Measurements from ENCODE around the gene PPFIA3. TPM values are rescaled to one million over a fixed set of nuclear protein-coding genes. Genes with fewer than 3 reads are reported as not detected.

Gene PPFIA3
- total and polyA plus RNA-seq, 2 donors from 2014 or later = 7.1 to 20.0 TPM

DNA sequence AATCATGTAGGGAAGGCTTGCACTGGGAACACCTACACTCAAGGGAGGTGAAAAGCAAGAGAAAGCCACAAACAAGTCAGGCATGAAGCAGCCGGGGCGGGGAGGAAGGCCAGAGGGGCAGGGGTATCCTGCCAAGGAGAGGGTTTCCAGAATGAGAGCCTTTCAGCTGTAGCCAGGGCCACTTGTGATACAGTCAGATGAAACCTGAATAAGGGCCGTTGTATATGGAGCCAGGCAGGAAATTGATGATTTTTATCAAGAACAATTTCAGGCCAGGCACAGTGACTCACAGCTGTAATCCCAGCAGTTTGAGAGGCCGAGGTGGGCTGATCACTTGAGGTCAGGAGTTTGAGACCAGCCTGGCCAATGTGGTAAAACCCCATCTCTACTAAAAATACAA is 42.6 kb downstream of the PPFIA3 start:
- Histone ChIP-seq H3K9ac (ENCODE audit: low read length in 3 of 3) (no peak overlapping the region), H3K36me3 (ENCODE audit: control insufficient read depth in 2 of 3, insufficient read depth in 3 of 3, low read length in 3 of 3) (no peaks in the 10 kb centered on the region), H3K27me3 (ENCODE audit: control insufficient read depth, insufficient read depth, low read length) (no peaks in the 10 kb centered on the region), H3K9me3 (ENCODE audit: control insufficient read depth in 2 of 3, insufficient read depth in 1 of 3, low read length in 3 of 3) (no peaks in the 10 kb centered on the region), H3K27ac (ENCODE audit: low read depth in 2 of 2, low read length in 2 of 2) (no peak overlapping the region), H3K4me1 (ENCODE audit: control insufficient read depth in 2 of 3, insufficient read depth in 2 of 3, low read depth in 1 of 3, low read length in 3 of 3) (peaks cover 0 to 9% (median 9%) of the 10 kb centered on the region in 3 donors), H3K4me3 (ENCODE audit: low read length in 3 of 3) (no peak overlapping the region)
- intact Hi-C loops (cut with DNase I) = no loop called here
- FAIRE-seq (no peak), DNase-seq (peak in 1 of 5 donors; percentile 22)
- TF ChIP-seq, protein P1, sequence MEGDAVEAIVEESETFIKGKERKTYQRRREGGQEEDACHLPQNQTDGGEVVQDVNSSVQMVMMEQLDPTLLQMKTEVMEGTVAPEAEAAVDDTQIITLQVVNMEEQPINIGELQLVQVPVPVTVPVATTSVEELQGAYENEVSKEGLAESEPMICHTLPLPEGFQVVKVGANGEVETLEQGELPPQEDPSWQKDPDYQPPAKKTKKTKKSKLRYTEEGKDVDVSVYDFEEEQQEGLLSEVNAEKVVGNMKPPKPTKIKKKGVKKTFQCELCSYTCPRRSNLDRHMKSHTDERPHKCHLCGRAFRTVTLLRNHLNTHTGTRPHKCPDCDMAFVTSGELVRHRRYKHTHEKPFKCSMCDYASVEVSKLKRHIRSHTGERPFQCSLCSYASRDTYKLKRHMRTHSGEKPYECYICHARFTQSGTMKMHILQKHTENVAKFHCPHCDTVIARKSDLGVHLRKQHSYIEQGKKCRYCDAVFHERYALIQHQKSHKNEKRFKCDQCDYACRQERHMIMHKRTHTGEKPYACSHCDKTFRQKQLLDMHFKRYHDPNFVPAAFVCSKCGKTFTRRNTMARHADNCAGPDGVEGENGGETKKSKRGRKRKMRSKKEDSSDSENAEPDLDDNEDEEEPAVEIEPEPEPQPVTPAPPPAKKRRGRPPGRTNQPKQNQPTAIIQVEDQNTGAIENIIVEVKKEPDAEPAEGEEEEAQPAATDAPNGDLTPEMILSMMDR (IDR thresholded peaks at IDR 0.05; ENCODE audit: borderline replicate concordance, extremely low read depth, insufficient read depth) = no peak

DNA sequence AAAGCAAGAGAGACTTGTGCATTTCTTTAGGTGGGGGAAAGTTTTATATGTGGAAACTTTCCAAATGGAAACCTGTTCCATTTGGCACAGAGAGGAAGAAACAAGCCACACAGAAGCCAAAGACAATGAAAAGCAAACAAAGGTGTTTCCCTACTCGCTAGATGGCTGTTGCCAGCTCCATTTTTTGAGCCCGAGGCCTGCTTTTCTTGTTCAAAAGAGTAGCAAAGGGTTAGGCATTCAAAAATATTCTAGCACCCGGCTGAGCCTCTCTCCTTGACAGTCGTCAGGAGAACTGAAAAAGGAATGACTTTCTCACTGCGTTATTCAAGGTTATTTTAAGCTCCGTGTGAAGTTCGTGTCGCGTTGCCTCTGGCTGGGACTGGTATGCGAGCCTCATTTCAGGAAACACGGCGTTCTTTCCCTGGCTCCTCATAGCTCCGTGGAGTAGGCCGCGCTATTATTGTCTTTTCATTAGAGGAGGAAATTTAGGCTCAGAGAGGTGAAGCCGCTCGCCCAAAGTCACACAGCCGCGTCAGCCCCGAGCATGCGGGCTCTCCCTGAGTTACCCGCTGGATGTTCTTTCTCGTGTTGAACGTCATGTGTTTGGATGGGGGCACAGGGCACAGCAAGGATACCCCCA is 45.9 kb downstream of the PPFIA3 start:
- DNase-seq (peak in 1 of 5 donors; percentile 16), FAIRE-seq (no peak)
- Histone ChIP-seq H3K27me3 (ENCODE audit: control insufficient read depth, insufficient read depth, low read length) (no peaks in the 10 kb centered on the region), H3K27ac (ENCODE audit: low read depth in 2 of 2, low read length in 2 of 2) (peak overlapping the region; percentile 54 to 63), H3K9me3 (ENCODE audit: control insufficient read depth in 2 of 3, insufficient read depth in 1 of 3, low read length in 3 of 3) (no peaks in the 10 kb centered on the region), H3K36me3 (ENCODE audit: control insufficient read depth in 2 of 3, insufficient read depth in 3 of 3, low read length in 3 of 3) (no peaks in the 10 kb centered on the region), H3K4me1 (ENCODE audit: control insufficient read depth in 2 of 3, insufficient read depth in 2 of 3, low read depth in 1 of 3, low read length in 3 of 3) (peaks cover 0 to 8% (median 0%) of the 10 kb centered on the region in 3 donors), H3K4me3 (ENCODE audit: low read length in 3 of 3) (no peak overlapping the region), H3K9ac (ENCODE audit: low read length in 3 of 3) (peak overlapping the region in 2 of 3 donors; percentile 51 to 65)
- intact Hi-C loops (cut with DNase I) = no loop called here
- TF ChIP-seq, protein P1 (IDR thresholded peaks at IDR 0.05; ENCODE audit: borderline replicate concordance, extremely low read depth, insufficient read depth) = no peak

DNA sequence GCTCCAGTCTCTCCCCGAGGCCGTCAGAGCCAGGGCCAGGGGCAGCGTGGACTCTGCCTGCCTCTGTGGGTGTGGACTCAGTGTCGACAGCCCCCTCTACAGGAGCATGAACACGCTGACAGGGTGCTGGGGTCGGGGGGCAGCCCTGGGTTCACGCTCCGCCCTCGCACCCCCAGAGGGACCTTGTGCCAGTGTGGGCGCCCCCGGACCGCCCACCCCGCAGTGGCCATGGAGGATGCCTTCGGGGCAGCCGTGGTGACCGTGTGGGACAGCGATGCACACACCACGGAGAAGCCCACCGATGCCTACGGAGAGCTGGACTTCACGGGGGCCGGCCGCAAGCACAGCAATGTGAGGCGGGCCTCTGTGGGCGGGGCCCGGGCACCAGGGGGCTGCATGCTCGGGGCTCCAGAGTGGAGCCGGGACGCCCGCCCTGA is 46.5 kb downstream of the PPFIA3 start:
- Histone ChIP-seq H3K27ac (ENCODE audit: low read depth in 2 of 2, low read length in 2 of 2) (peak overlapping the region; percentile 54 to 63), H3K27me3 (ENCODE audit: control insufficient read depth, insufficient read depth, low read length) (no peaks in the 10 kb centered on the region), H3K9me3 (ENCODE audit: control insufficient read depth in 2 of 3, insufficient read depth in 1 of 3, low read length in 3 of 3) (no peaks in the 10 kb centered on the region), H3K9ac (ENCODE audit: low read length in 3 of 3) (peak overlapping the region in 1 of 3 donors; percentile 51), H3K4me1 (ENCODE audit: control insufficient read depth in 2 of 3, insufficient read depth in 2 of 3, low read depth in 1 of 3, low read length in 3 of 3) (peaks cover 0 to 8% (median 0%) of the 10 kb centered on the region in 3 donors), H3K4me3 (ENCODE audit: low read length in 3 of 3) (no peak overlapping the region), H3K36me3 (ENCODE audit: control insufficient read depth in 2 of 3, insufficient read depth in 3 of 3, low read length in 3 of 3) (peaks cover 0 to 6% (median 0%) of the 10 kb centered on the region in 3 donors)
- intact Hi-C loops (cut with DNase I) = no loop called here
- peak in 2 of 5 donors; percentile 26 to 59 for DNase-seq
- no peak for FAIRE-seq
- TF ChIP-seq, protein P1 (IDR thresholded peaks at IDR 0.05; ENCODE audit: borderline replicate concordance, extremely low read depth, insufficient read depth) = no peak

All from kidney (tissue), 14 donors.